Measurements from ENCODE around the gene TYMS. TPM values are rescaled to one million over a fixed set of nuclear protein-coding genes. Genes with fewer than 3 reads are reported as not detected.
A peak's percentile ranks its signal among the peaks of the same experiment; 100 is the strongest.

Gene TYMS
- total RNA-seq, 1 donor from 2014 or later = 6.0 TPM

- intact Hi-C loops (cut with DNase I) = no loop called here
- DNase-seq (ENCODE audit: missing footprints) (no peak), ATAC-seq (no peak)
These were observed 22.9 kb upstream of the TYMS start for GRCh38 chr18:634551-635045.

- DNase-seq (ENCODE audit: missing footprints) (no peak), ATAC-seq (no peak)
- intact Hi-C loops (cut with DNase I) = no loop called here
These were observed 22.3 kb upstream of the TYMS start for GRCh38 chr18:635171-635570.

- ATAC-seq = no peak
- intact Hi-C loops (cut with DNase I) = no loop called here
- no peak for DNase-seq (ENCODE audit: missing footprints)
These were observed 16.2 kb upstream of the TYMS start for GRCh38 chr18:641224-641623.

- intact Hi-C loops (cut with DNase I) = no loop called here
- no peak for DNase-seq (ENCODE audit: missing footprints)
- ATAC-seq = no peak
These were observed 13.0 kb upstream of the TYMS start for GRCh38 chr18:644395-645004.

- ATAC-seq (no peak), DNase-seq (ENCODE audit: missing footprints) (no peak)
- intact Hi-C loops (cut with DNase I) = no loop called here
These were observed 10.1 kb upstream of the TYMS start for GRCh38 chr18:647304-647703.

GRCh38 chr18:649341-649740, 8.1 kb upstream of the TYMS start:
- ATAC-seq = no peak
- no peak for DNase-seq (ENCODE audit: missing footprints)
- intact Hi-C loops (cut with DNase I) = no loop called here

GRCh38 chr18:650428-650858, 7.0 kb upstream of the TYMS start:
- ATAC-seq (no peak), DNase-seq (ENCODE audit: missing footprints) (no peak)
- intact Hi-C loops (cut with DNase I) = no loop called here

GRCh38 chr18:652131-652530, 5.3 kb upstream of the TYMS start:
- no peak for ATAC-seq
- intact Hi-C loops (cut with DNase I) = no loop called here
- DNase-seq (ENCODE audit: missing footprints) = no peak

- ATAC-seq = no peak
- intact Hi-C loops (cut with DNase I) = no loop called here
- DNase-seq (ENCODE audit: missing footprints) = no peak
These were observed 3.9 kb upstream of the TYMS start for GRCh38 chr18:653512-653911.

GRCh38 chr18:654601-655000, 2.9 kb upstream of the TYMS start:
- intact Hi-C loops (cut with DNase I) = no loop called here
- no peak for ATAC-seq
- DNase-seq (ENCODE audit: missing footprints) = no peak

GRCh38 chr18:655445-655844, 2.0 kb upstream of the TYMS start:
- no peak for ATAC-seq
- intact Hi-C loops (cut with DNase I) = no loop called here
- no peak for DNase-seq (ENCODE audit: missing footprints)

- ATAC-seq (peak; percentile 90), DNase-seq (ENCODE audit: missing footprints) (peak; percentile 83)
- intact Hi-C loops (cut with DNase I) = no loop called here
These were observed 821 bp downstream of the TYMS start for GRCh38 chr18:658001-658946.

GRCh38 chr18:658947-659533, 1.6 kb downstream of the TYMS start:
- ATAC-seq (no peak), DNase-seq (ENCODE audit: missing footprints) (no peak)
- intact Hi-C loops (cut with DNase I) = no loop called here

- DNase-seq (ENCODE audit: missing footprints) (no peak), ATAC-seq (no peak)
- intact Hi-C loops (cut with DNase I) = no loop called here
These were observed 2.1 kb downstream of the TYMS start for GRCh38 chr18:659597-659996.

- intact Hi-C loops (cut with DNase I) = no loop called here
- no peak for DNase-seq (ENCODE audit: missing footprints)
- ATAC-seq = no peak
These were observed 4.7 kb downstream of the TYMS start for GRCh38 chr18:662197-662596.

- no peak for DNase-seq (ENCODE audit: missing footprints)
- no peak for ATAC-seq
- intact Hi-C loops (cut with DNase I) = no loop called here
These were observed 8.7 kb downstream of the TYMS start for GRCh38 chr18:666177-666576.

GRCh38 chr18:666628-667027, 9.2 kb downstream of the TYMS start:
- intact Hi-C loops (cut with DNase I) = no loop called here
- DNase-seq (ENCODE audit: missing footprints) (no peak), ATAC-seq (no peak)

- no peak for ATAC-seq
- no peak for DNase-seq (ENCODE audit: missing footprints)
- intact Hi-C loops (cut with DNase I) = no loop called here
These were observed 10.8 kb downstream of the TYMS start for GRCh38 chr18:668260-668659.

GRCh38 chr18:669077-669476, 11.6 kb downstream of the TYMS start:
- DNase-seq (ENCODE audit: missing footprints) (no peak), ATAC-seq (no peak)
- intact Hi-C loops (cut with DNase I) = no loop called here

GRCh38 chr18:670522-670921, 13.1 kb downstream of the TYMS start:
- DNase-seq (ENCODE audit: missing footprints) = no peak
- intact Hi-C loops (cut with DNase I) = no loop called here

More at GRCh38 chr18:670522-670921, 13.1 kb downstream of the TYMS start:
- no peak for ATAC-seq

All from Right ventricle myocardium inferior (tissue), 1 donor.